IPS-11a (cell line): ENCODE data around the gene ZNRF2.
"Not testable (repeated sequence)": the region's sequence is repeated elsewhere in the genome, so short reads cannot be mapped to it uniquely, and the experiment has no call there.

Source experiments
- H3K4me3 ChIP-seq: one replicate; pipeline ENCODE4 v1.5.1; 2013; ENCODE audit warnings: low read depth, low read length, control low read depth

Gene ZNRF2

DNA sequence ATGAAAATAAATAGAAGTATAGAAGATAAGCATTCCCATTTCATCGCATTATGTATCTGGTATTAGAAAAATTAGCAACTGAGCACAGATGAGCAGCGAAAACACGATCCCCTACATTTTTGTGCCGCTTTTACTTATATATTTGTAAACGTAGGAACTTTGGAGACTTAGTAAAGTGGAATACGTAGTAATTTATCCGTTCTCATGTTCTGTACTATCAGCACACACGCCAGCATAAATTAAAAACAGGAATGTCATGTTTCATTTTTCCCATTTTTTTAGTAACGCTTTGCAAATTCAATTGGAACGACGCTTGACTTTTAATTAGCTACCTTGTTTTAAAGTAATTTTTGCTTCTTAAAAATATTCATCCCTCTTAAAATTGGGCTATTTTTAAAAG, 2.4 kb downstream of the ZNRF2 start:
- peak overlapping the region; percentile 14 for H3K4me3 ChIP-seq

DNA sequence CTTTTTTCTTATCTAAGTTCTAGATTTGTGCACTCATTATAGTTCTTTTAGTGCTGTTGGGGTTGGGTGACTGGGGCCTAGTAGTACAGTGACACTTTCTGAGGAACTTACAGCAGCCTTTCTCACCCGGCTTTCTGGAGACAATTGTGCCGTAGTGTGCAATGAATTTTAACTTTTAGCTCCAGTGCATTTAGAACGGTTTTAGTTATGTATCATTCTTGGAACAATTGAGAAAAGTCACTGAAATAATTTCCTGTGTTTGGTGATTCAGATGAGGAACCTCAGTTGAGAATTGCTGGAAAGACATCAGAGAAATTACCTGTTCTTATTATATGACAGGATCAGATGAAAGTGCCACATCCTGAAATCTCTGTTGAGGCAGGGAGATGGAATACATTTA, 3.2 kb downstream of the ZNRF2 start:
- H3K4me3 ChIP-seq = not testable (repeated sequence)

DNA sequence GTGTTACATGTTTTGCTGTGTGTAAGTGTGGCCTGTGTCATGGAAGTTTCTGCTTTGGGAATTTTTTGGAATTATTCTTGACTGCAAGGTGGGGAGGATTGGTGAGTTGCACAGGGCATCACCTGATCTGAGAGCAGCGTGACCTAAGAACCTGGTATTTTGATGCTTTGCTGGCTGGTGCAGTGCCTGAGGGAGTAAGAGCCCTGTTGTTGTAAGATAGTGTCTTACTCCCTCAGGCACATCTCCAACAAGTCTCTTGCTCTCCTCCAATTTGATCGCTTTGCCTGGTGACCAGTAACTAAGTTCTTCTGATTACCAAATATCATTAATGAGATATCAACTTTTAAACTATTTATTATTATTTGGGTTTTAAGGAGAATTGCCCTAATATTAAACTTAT, 5.2 kb downstream of the ZNRF2 start:
- H3K4me3 ChIP-seq = not testable (repeated sequence)

GRCh38 chr7:30290317-30290716, 5.9 kb downstream of the ZNRF2 start:
- not testable (repeated sequence) for H3K4me3 ChIP-seq

GRCh38 chr7:30292416-30293038, 8.1 kb downstream of the ZNRF2 start:
- not testable (repeated sequence) for H3K4me3 ChIP-seq

DNA sequence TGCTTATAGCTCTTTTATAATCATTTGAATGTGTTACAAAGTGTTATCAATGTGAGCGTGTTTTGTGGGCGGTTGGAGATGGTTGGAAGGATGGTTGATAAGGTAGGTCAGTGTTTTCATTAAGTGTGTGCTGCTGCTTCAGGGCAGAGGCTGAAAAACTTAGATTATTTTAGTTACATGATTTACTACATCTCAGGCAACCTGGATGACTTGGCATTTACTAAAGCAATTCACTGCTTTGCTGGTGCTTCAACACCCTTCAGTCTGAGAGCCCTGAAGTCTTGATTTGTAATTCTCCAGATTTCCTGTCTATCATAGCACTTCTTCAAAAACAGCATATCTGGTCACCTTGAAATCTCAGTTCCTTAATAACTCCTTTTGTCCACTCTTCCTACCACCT, 11.9 kb downstream of the ZNRF2 start:
- not testable (repeated sequence) for H3K4me3 ChIP-seq

GRCh38 chr7:30297499-30297898, 13.1 kb downstream of the ZNRF2 start:
- not testable (repeated sequence) for H3K4me3 ChIP-seq

GRCh38 chr7:30298409-30298808, 14.0 kb downstream of the ZNRF2 start:
- H3K4me3 ChIP-seq = not testable (repeated sequence)

- no peak overlapping the region for H3K4me3 ChIP-seq
Observed at GRCh38 chr7:30301751-30302150, 17.4 kb downstream of the ZNRF2 start.

- no peak overlapping the region for H3K4me3 ChIP-seq
Observed at GRCh38 chr7:30302656-30303311, 18.4 kb downstream of the ZNRF2 start.

DNA sequence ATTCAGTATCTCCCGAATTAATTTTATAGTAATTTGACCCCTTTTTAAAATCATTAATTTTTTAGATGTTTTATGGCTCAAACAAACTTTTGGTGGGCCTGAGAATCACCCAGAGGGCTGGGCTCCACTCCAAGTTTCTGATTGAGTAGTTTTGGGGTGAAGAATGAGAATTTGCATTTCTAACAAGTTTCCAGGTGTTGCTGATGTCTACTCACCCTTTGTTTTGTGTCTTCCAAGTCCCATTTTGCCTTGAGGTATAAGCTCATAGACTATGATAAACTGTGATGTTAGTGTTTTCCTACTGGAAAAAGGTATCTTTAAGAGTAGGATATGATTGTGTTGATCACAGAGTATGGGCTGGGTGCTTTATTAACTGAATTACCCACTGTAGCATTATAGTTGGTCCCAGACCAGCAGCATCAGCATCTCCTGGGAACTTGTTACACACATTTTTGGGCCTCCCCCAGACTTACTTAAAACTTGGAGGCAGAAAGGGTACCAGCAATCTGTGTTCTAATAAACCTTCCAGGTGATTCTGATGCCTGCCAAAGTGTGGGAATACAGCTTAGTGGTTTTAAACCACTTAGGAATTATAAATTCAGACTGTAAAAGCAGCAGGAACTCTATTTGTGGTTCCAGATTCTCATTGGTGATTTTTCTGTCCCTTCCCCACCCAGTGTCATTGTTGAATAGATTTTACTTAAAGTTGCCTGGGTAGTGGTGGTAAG, 19.1 kb downstream of the ZNRF2 start:
- no peak overlapping the region for H3K4me3 ChIP-seq

DNA sequence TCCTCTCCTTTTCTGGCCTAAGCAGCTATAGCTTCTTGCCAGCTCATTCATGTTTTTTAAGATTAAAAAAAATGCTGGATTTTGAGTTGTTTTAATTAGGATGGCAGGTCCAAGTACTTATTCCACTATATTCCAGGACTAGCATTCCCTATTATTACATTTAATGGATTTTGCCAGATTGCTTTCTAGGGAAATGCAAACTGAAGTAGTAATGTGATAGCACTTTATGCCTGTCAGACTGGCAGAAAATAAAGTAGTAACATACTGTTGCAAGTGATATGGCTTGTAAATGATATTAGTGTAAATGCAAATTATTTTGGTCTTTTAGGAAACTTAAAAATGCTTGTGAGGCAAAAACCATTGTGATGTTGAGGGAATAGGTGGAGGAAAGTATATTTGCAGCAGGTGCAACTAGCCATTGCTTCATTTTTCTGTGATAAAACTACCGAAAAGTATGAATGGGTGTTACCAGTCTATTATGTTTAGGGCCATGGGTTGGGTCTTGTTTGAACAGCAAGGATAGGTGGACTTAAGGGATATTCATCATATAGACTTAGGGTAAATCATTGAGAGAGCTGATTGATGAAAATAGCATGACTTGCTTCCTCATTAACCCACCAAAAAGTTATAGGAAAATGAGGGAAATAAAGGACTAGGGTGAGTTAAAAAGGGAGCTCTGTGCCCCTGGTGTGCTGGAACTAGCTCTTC, 19.9 kb downstream of the ZNRF2 start:
- no peak overlapping the region for H3K4me3 ChIP-seq

- no peak overlapping the region for H3K4me3 ChIP-seq
Observed at GRCh38 chr7:30306976-30307375, 22.6 kb downstream of the ZNRF2 start.

- no peak overlapping the region for H3K4me3 ChIP-seq
Observed at GRCh38 chr7:30308389-30308788, 24.0 kb downstream of the ZNRF2 start.

DNA sequence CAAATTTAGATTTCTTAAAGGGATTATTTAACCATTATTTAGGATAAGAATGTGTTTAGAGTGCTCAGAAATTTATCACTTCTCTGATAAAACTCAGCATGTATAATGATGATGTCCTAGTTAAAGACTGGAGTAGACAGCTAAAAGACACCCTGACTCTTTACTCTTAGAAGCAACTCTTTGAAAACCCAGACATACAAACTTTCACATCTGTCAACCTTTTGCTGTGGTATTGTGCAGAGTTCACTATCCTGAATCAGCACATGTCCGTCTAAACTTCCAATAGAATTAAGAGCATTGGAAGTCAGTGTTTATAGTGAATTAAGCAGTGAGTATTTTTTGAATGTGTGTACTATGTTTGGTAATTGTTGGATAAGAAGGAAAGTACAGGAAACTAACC, 24.9 kb downstream of the ZNRF2 start:
- H3K4me3 ChIP-seq = no peak overlapping the region

DNA sequence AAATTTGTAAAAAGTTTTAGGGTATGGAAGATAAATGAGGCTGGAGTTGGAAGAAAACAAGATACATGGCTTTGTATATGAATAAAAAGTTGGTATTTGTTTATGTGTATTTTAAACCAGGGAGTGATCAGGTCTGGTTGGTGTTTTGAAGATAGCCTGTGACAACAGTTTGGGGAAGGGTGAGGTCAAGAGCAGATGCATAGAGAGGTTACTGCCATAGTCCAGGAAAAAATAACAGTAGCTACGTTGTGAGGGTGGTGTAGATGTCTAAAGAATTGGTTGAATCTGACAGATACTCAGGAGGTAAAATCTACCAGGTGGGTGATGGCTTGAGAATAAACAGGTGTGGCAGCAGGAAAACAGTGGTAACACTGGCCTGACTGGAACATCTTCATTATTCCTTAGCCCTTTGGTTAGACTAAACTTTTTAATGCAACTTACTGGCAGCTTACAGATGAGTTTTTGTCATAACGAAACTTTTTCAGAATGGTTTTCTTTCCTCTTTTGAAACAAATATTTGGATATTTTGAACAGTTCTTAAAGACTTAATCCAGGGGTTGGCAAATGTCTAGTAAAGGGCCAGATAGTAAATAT, 25.5 kb downstream of the ZNRF2 start:
- no peak overlapping the region for H3K4me3 ChIP-seq

DNA sequence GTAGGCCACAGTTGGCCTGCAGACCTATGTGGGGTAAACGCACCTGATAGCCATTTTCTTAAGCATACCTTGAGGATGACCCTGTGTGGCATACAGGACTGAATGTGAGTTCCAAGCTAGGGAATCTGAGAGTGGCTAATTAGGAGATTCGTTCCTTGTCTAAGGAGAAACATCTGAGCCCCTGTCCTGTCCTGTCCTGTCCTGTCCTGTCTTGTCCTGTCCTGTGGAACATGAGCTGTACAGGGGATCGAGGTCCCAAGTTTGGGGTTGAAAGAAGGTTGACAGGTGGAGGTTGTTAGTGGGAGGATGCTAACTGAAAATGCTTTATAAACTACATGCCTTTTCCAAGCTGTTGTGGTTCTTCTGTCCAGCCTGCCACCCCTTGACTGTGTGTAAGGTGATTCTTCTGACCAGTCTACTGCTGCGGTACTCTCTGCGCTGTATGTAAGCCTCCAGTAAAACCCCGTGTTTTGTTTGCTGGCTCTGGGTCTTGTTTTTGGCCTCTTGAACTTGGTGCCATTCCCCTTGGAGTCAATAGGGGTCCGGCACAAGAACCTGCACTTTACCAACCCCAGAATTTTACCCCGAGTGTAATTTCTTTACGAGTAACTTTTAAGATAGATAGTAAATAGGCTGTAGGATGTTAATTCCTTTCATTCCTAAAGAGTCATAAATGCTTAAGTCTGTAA, 26.4 kb downstream of the ZNRF2 start:
- H3K4me3 ChIP-seq = no peak overlapping the region

GRCh38 chr7:30312178-30312577, 27.8 kb downstream of the ZNRF2 start:
- H3K4me3 ChIP-seq = no peak overlapping the region

DNA sequence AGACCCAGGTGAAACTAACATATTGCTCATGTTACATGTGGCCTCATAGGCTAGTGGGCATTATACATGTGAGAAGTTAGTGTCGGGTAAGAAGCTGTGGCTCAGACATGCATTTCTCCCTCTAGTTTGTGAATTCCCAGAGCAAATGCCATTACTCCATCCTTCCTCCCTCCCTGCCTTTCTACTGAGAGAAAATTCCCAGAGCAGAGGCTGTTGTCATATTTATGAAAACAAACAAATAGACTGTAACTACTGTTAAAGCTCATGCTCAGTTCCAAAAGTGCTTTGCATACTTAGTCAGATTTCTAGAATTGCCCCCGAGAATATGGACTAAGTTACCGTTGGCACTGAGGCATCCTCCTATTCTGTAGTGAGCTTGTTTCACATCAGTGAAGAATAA, 29.0 kb downstream of the ZNRF2 start:
- no peak overlapping the region for H3K4me3 ChIP-seq

DNA sequence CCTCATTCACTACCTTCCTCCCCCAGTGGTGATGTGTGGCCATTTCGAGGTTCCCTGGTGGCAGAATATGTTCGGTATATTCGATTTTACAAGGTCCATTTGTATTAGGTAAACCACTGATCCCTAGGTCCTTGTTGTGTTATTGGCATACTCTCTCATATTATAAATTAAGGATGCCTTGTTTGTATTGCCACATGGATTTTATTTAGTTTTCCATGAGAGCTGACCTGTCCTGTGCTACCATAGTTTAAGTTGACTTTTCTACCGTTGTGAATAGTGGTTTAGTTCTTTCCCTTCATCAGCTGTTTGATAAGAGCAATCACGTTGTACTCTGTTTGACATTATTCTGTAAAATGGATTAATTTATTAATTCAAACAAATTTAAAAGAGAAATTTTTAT, 29.4 kb downstream of the ZNRF2 start:
- H3K4me3 ChIP-seq = no peak overlapping the region

- no peak overlapping the region for H3K4me3 ChIP-seq
Observed at GRCh38 chr7:30315589-30315988, 31.2 kb downstream of the ZNRF2 start.
